IMR-90 (cell line): ENCODE data around the gene AGAP1.

Source experiments
- BHLHE40 ChIP-seq: fragments of 150-350 bp; IDR thresholded peaks from 2 replicates; pipeline ENCODE4 v1.6.1; 2016; ENCODE audit warnings: mild to moderate bottlenecking, low read depth, low read length
- CEBPB ChIP-seq: IDR thresholded peaks from 2 replicates; pipeline ENCODE4 v1.6.1; 2012; ENCODE audit warnings: low read depth, low read length, improper control_type of control experiment
- CHD1 ChIP-seq: IDR thresholded peaks from 2 replicates; pipeline ENCODE4 v1.6.1; 2012; ENCODE audit warnings: low read depth, low read length, improper control_type of control experiment
- CTCF ChIP-seq: conservative IDR thresholded peaks from 2 replicates; pipeline ENCODE4 v1.5.1; 2012; ENCODE audit warnings: mild to moderate bottlenecking, low read depth, low read length, improper control_type of control experiment
- FOS ChIP-seq: fragments of 150-350 bp; IDR thresholded peaks from 2 replicates; pipeline ENCODE4 v1.6.1; 2016; ENCODE audit warnings: low read depth, low read length
- MAFK ChIP-seq: IDR thresholded peaks from 2 replicates; pipeline ENCODE4 v1.6.1; 2012; ENCODE audit warnings: low read depth, low read length, improper control_type of control experiment
- MAZ ChIP-seq: IDR thresholded peaks from 2 replicates; pipeline ENCODE4 v1.6.1; 2012; ENCODE audit warnings: low read depth, mild to moderate bottlenecking, low read length, improper control_type of control experiment, moderate library complexity, borderline replicate concordance
- MXI1 ChIP-seq: IDR thresholded peaks from 2 replicates; pipeline ENCODE4 v1.6.1; 2012; ENCODE audit warnings: low read depth, mild to moderate bottlenecking, low read length, moderate library complexity, borderline replicate concordance
- POLR2A ChIP-seq: IDR thresholded peaks from 2 replicates; pipeline ENCODE4 v1.6.1; 2012; ENCODE audit warnings: mild to moderate bottlenecking, low read depth, low read length
- RAD21 ChIP-seq: IDR thresholded peaks from 2 replicates; pipeline ENCODE4 v1.6.1; 2012; ENCODE audit warnings: low read length, improper control_type of control experiment
- RCOR1 ChIP-seq: IDR thresholded peaks from 2 replicates; pipeline ENCODE4 v1.6.1; 2012; ENCODE audit warnings: mild to moderate bottlenecking, low read length, improper control_type of control experiment; ENCODE audit not compliant: insufficient replicate concordance
- RFX5 ChIP-seq: IDR thresholded peaks from 2 replicates; pipeline ENCODE4 v1.8.0; 2012; ENCODE audit warnings: low read depth, mild to moderate bottlenecking, low read length, moderate library complexity
- TF ChIP-seq, protein P1 (sequence below): fragments of 150-350 bp; IDR thresholded peaks from 2 replicates; pipeline ENCODE4 v1.6.1; 2017; ENCODE audit warnings: mild to moderate bottlenecking, antibody characterized with exemption, low read length, low read depth

- no peak for TF ChIP-seq CTCF
- TF ChIP-seq POLR2A: no peak
- TF ChIP-seq RFX5: no peak
- TF ChIP-seq RAD21: no peak
- TF ChIP-seq, protein P1, sequence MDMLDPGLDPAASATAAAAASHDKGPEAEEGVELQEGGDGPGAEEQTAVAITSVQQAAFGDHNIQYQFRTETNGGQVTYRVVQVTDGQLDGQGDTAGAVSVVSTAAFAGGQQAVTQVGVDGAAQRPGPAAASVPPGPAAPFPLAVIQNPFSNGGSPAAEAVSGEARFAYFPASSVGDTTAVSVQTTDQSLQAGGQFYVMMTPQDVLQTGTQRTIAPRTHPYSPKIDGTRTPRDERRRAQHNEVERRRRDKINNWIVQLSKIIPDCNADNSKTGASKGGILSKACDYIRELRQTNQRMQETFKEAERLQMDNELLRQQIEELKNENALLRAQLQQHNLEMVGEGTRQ: no peak
- no peak for TF ChIP-seq MXI1
- TF ChIP-seq MAFK: no peak
- no peak for TF ChIP-seq CEBPB
- no peak for TF ChIP-seq BHLHE40
- no peak for TF ChIP-seq MAZ
- TF ChIP-seq RCOR1: no peak
- TF ChIP-seq CHD1: no peak
- no peak for TF ChIP-seq FOS
Observed at GRCh38 chr2:235665661-235666212, 171.9 kb downstream of the AGAP1 start.
